LNCaP clone FGC (cell line): ENCODE data around the gene ARL6IP6.

ENCODE experiments used
- DNase-seq: peaks from one replicate; pipeline ENCODE4 v3.0.0-alpha.2; 2011; ENCODE audit warnings: low read depth
- H3K4me3 ChIP-seq: 2 replicates; pipeline ENCODE4 v1.5.1; 2011; ENCODE audit warnings: mild to moderate bottlenecking, low read depth, low read length, control low read depth
- CTCF ChIP-seq: IDR thresholded peaks from 2 replicates; pipeline ENCODE4 v1.5.1; 2012; ENCODE audit warnings: mild to moderate bottlenecking; ENCODE audit not compliant: control insufficient read depth, insufficient read depth; ENCODE audit errors: extremely low read depth

ARL6IP6 gene

GRCh38 chr2:152693033-152693432 lies 25.4 kb upstream of the ARL6IP6 start:
- no peak for TF ChIP-seq CTCF
- no peak overlapping the region for H3K4me3 ChIP-seq
- DNase-seq = no peak

GRCh38 chr2:152694161-152694661 lies 24.2 kb upstream of the ARL6IP6 start:
- TF ChIP-seq CTCF = no peak
- no peak for DNase-seq
- H3K4me3 ChIP-seq = no peak overlapping the region

- DNase-seq = no peak
- no peak for TF ChIP-seq CTCF
- H3K4me3 ChIP-seq = no peak overlapping the region
These were observed 22.7 kb upstream of the ARL6IP6 start for GRCh38 chr2:152695763-152696162.

- H3K4me3 ChIP-seq = no peak overlapping the region
- TF ChIP-seq CTCF = no peak
- no peak for DNase-seq
These were observed 21.9 kb upstream of the ARL6IP6 start for GRCh38 chr2:152696476-152696875.

DNA sequence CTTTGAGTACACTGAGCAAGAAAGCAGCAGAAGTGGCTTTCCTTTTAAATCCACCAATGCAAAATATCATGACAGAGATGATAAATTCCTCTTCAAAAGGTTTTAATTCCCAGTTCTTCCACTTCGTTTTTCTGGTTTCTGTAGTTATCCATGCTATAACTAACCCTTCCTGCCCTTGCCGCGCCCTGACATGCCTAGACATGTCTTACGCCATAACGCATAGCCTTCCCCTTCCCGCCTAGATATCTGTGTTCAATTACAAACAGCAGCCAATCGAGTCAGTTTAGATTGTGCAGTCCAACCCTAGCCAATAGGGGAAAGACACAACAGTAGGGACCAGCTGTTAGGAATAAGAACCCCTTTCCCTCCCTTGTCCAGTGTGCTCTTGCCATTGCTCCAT lies 17.2 kb upstream of the ARL6IP6 start:
- DNase-seq = no peak
- no peak for TF ChIP-seq CTCF
- H3K4me3 ChIP-seq = no peak overlapping the region

DNA sequence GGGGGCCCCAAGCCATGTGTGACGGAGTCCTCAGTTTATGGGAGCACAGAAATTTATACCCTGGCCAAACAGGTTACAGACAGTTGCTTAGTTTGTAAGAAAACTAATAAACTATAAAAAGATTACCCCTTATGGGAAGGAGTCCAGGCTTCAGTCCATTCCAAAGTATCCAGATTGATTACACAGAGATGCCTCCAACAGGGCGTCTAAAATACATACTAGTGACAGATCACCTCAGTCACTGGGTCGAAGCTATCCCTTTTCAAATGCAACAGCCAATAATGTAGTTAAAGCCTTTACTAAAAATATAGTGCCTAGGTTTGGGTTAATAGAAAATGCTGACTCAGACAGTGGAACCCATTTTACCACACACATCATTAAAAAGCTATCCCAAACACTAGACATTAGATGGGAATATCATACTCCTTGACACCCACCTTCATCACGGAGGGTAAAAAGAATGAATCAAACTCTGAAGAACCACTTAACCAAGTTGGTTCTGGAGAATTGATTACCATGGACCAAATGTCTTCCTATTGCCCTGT lies 11.9 kb upstream of the ARL6IP6 start:
- no peak for TF ChIP-seq CTCF
- H3K4me3 ChIP-seq = no peak overlapping the region
- peak; percentile 47 for DNase-seq

DNA sequence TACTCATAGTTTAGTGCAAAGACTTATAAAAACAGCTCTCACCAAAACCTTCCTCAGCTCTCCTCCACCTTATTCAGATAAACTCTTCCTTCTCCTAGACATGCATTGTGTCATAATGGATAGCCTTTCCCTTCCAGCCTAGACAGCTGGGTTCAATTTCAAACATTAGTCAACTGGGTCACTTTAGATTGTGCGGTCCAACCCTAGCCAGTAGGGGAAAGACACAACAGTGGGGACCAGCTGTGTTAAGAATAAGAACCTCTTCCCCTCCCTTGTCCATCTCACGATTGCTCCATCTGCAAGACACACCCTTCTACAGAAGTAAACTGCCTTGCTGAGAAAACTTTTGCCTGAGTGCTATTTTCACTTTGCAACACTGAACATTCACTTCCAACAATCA lies 9.7 kb upstream of the ARL6IP6 start:
- no peak for DNase-seq

More for the DNA sequence above, 9.7 kb upstream of the ARL6IP6 start:
- H3K4me3 ChIP-seq = no peak overlapping the region
- TF ChIP-seq CTCF = no peak
